H1 (cell line): ENCODE measurements around the gene SLIT3. TPM values are rescaled to one million over a fixed set of nuclear protein-coding genes. Genes with fewer than 3 reads are reported as not detected.

Experiments
- EP300 ChIP-seq, 2 experiments: IDR thresholded peaks; 1 replicate in 1 of 2; 2 replicates in 1 of 2; pipeline ENCODE4 v1.6.1; 2011 to 2012; ENCODE audit warnings: low read depth in 2 of 2, low read length in 2 of 2, mild to moderate bottlenecking in 2 of 2, borderline replicate concordance in 1 of 2, inconsistent platforms in 1 of 2, moderate library complexity in 1 of 2
- KDM4A ChIP-seq: IDR thresholded peaks from one replicate; pipeline ENCODE4 v1.7.1; 2012; ENCODE audit warnings: low read depth, mild to moderate bottlenecking, moderate library complexity, low read length, inconsistent platforms; ENCODE audit not compliant: severe bottlenecking
- polyA plus RNA-seq, 7 experiments: library from polyadenylated mRNA; depleted of rRNA in 3 of 7; stranded (reverse) in 5 of 7; unstranded in 2 of 7; fragments of >200 nt in 5 of 7; fragments of 200-250 nt in 2 of 7; gene quantifications; 1 replicate in 5 of 7; 2 replicates in 1 of 7; 4 replicates in 1 of 7; pipeline versions ENCODE4 v1.2.1 to v1.2.3, GENCODE V29; 2011 to 2013; ENCODE audit warnings: missing spikeins in 2 of 7, mixed read lengths in 2 of 7
- total RNA-seq: library from RNA; stranded (reverse); fragmentation: NEBNext Ultra II Directional; extraction: Animal tissue kit (Norgen Biotek cat#: 25700); gene quantifications from 2 replicates; pipeline ENCODE4 v1.2.1, GENCODE V29; 2021

The SLIT3 gene
- total and polyA plus RNA-seq, 2 of the 8 experiments (the other 6 are each of a cell fraction or from before 2014, with no cell fraction given) = 1.1 to 1.2 TPM

- TF ChIP-seq EP300 (IDR thresholded peaks at IDR 0.05; ENCODE audit: borderline replicate concordance in 1 of 2, low read depth in 2 of 2, low read length in 2 of 2) (no peak), KDM4A (no peak)
- TF ChIP-seq, all 59 proteins: peak for 0
Observed at GRCh38 chr5:168646335-168646734, 654.6 kb downstream of the SLIT3 start (continued).
